ENCODE data around the gene APCDD1. TPM values are rescaled to one million over a fixed set of nuclear protein-coding genes. Genes with fewer than 3 reads are reported as not detected.

The APCDD1 gene
- total RNA-seq, 4 donors from 2014 or later, result 47.6 to 191 (median 118) TPM

GRCh38 chr18:10511236-10511635 is 56.8 kb downstream of the APCDD1 start:
- TF ChIP-seq, protein P1, sequence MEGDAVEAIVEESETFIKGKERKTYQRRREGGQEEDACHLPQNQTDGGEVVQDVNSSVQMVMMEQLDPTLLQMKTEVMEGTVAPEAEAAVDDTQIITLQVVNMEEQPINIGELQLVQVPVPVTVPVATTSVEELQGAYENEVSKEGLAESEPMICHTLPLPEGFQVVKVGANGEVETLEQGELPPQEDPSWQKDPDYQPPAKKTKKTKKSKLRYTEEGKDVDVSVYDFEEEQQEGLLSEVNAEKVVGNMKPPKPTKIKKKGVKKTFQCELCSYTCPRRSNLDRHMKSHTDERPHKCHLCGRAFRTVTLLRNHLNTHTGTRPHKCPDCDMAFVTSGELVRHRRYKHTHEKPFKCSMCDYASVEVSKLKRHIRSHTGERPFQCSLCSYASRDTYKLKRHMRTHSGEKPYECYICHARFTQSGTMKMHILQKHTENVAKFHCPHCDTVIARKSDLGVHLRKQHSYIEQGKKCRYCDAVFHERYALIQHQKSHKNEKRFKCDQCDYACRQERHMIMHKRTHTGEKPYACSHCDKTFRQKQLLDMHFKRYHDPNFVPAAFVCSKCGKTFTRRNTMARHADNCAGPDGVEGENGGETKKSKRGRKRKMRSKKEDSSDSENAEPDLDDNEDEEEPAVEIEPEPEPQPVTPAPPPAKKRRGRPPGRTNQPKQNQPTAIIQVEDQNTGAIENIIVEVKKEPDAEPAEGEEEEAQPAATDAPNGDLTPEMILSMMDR (IDR thresholded peaks at IDR 0.05; ENCODE audit: low read depth), result no peak

GRCh38 chr18:10514082-10514481 is 59.6 kb downstream of the APCDD1 start:
- TF ChIP-seq, protein P1 (IDR thresholded peaks at IDR 0.05; ENCODE audit: low read depth), result no peak

GRCh38 chr18:10514601-10515000 is 60.2 kb downstream of the APCDD1 start:
- TF ChIP-seq, protein P1 (IDR thresholded peaks at IDR 0.05; ENCODE audit: low read depth), result no peak

DNA sequence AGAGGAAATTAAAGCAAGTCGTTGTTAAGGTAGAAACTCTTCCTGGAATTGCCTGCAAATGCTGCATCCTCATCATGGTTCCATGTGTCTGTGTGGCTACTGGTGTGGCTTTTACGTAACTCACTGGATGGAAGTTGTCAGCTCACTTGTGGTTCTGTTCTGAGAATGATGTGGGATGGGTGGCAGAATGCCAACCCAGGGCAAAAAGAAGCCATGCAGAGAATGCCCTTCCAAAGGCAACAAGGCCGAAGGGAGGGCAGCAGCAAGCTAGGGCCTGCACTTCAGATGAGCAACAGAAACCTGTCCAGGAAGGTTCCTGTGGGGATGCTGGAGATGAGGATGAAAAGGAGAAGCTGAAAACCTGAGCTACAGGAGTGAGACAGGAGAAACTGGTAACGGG is 61.0 kb downstream of the APCDD1 start:
- TF ChIP-seq, protein P1 (IDR thresholded peaks at IDR 0.05; ENCODE audit: low read depth), result no peak

DNA sequence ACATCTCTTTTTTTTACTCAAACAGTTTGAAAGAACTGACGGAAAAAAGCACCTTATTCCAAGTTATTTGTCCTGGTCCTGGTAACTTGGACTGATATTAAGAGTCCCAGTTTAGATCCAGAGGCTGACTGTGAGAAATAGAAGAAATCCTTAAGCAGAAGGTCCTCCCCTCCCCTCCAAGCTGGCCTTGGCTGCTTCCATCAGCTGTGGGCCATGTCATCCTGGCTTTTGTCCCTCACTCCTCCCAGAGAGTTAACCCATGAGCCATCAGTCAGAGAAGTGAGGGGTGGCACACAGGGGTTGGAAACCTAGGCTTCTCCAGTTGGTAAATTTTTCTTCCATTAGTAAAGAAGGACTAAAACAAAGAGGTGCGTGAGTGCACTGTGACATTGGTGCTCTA is 61.6 kb downstream of the APCDD1 start:
- TF ChIP-seq, protein P1 (IDR thresholded peaks at IDR 0.05; ENCODE audit: low read depth), result no peak

DNA sequence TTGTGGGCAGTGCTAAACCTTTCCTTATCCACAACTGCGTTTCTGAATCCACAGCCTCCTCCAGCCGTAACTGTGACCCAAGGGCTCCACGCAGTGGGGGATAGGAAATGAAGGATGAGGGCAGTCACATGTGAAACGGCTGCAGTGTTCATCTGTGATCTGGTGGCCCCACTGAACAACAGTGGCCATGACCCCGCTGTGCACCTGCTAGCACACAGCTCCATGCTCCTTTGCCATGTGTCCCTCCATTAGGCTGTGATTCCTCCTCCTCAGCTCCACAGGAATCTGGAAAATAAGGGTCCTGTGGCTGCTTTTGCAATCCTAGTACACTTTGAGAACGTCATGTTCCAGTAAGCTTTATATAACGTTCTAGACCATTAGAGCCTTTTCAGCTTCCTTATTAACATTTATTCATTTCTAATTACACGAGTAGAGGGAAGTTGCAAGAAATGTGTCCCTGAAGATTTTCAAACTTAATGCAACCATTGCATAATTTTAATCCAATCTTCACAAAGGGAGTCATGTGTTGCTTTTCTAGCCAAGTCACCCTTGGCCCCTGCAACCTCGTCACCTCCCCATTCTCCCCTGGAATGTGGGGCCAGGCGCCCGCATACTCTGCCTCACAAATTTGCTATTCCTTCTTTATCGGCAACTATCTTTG is 64.3 kb downstream of the APCDD1 start:
- TF ChIP-seq, protein P1 (IDR thresholded peaks at IDR 0.05; ENCODE audit: low read depth), result no peak

DNA sequence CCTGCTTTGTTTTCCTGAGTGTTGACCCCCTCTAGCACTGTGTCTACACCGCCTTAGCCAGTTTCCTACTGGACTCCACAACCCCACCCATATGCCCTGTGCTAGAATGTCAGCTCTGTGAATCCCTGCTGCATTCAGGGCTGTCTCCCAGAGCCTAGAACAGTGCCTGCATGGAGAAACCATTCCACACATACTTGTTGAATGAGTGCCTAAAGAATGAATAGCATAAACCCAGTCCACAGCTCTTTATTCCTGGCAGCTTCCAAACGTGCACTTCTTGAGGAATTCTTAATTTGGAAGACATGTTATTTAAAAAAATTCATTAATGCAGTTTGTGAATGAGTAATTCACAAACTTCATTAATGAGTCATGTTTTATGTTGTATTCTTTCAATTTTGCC is 64.9 kb downstream of the APCDD1 start:
- TF ChIP-seq, protein P1 (IDR thresholded peaks at IDR 0.05; ENCODE audit: low read depth), result no peak
